GM18909 (cell line): ENCODE results near the gene GEMIN4.
A peak's percentile ranks its signal among the peaks of the same experiment; 100 is the strongest.
"Not testable (repeated sequence)": the region's sequence is repeated elsewhere in the genome, so short reads cannot be mapped to it uniquely, and the experiment has no call there.

Source experiments
- ATAC-seq: cut with Tn5 transposase; IDR thresholded peaks from one replicate; pipeline ENCODE4 v1.9.1; 2021; ENCODE audit warnings: mild to moderate bottlenecking; ENCODE audit not compliant: unreplicated experiment, poor library complexity

GEMIN4 gene

DNA sequence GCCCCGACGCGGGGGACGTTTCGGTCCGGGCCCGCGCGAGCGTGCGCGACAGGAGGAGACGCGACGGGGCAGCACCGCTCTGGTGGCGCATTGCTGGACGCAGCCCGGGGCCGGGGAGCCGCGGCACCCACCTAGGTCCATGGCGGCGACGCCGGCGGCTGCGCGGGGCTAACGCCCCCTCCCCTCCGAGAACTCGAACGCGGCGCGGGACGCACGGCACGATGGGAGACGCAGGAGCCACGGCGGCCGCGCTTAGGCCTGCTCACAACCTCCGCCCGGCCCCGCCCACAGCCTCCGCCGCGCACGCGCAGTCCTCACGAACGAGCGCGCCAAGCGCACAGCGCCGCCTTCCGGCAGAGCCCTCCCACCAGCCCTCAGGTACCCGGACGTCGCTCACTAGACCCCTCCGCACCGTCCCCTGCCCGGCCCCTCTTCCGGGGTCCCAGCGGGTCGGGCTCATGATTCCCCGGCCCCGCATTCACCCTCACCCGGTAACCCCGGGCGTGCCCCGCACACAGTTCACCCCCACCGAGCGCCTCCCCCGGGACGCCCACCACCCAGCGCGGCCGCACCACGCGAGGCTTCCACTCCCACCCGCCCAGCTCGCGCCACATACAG, at the start of gene GEMIN4:
Gene GEMIN4, minus strand, starts transcription at position 263 of the 618 bp plus-strand sequence. Its CDS starts 122 bp downstream, at position 141.
- peak; percentile 86 for ATAC-seq

DNA sequence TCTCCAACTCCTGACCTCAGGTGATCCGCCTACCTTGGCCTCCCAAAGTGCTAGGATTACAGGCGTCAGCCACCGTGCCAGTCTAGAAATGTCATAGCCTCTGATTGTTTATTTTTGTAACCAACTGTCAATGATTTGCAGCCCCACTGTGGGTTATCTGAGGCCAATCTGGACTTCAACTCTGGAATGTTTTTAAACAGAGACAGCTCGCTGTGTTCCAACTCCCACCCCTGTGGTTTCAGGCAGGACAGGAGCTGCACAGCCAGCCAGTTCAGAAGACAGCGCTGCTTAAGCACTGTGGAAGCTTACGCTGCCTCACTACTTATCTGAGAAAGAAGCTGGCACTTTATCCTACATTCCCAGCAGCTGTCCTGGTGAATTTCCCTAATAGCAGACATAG, 49.6 kb upstream of the GEMIN4 start:
- no peak for ATAC-seq

DNA sequence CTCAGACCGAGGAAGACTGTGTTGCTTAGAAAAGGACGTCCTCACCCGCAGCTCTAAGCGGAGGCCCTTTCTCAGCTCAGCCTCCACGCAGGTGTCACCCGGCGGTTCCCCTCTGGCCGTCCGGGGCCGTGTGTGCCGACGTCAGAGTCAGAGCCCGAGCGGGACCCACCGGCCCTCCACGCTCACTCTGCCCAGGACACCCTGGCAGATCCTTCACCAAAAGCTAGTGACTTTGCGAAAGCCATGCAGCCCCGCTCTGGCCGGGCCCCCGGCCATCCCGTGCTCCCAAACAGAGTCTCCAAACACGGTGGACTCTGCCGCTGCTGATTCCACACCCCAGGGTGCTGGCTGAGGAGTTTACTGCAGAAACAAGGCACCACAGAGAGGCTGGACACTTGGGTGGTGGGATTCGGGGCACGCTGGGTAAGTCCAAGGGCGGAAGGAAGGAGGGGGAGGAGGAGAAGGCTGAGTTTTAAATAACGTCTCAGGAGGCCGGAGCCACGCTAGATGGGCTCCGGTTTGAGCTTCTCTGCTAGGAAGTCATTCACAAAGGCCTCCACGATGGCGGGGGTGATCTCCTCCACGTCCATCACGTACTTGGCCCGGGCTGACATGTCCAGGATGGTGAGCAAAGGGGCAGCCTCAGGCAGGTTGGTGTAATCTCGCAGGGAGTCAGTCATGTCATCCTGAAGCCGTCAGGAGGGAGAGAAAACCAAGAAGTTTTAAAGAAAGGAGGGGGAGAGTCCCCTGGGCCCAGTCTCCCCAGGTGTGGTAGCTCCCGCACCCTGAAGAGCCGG, 48.6 kb upstream of the GEMIN4 start:
- ATAC-seq = no peak

DNA sequence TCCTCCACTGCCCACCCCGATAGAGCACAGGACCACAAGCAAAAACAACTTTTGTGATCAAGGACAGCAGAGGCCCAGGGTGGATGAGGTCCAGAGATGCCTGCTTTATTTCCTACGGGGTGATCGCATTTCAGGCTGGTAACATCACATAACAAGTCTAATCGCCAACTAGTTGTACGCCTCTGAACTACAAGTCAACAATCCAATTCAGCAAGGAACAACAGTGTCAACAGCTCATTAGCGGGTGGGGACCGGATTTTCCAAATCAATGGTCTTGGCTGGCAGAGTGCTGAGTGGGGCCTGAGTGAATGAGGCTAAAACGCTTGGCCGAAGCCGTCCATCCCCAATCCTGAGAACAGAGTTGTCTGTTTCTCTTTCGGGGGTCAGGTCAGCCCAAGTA, 47.2 kb upstream of the GEMIN4 start:
- ATAC-seq = no peak

DNA sequence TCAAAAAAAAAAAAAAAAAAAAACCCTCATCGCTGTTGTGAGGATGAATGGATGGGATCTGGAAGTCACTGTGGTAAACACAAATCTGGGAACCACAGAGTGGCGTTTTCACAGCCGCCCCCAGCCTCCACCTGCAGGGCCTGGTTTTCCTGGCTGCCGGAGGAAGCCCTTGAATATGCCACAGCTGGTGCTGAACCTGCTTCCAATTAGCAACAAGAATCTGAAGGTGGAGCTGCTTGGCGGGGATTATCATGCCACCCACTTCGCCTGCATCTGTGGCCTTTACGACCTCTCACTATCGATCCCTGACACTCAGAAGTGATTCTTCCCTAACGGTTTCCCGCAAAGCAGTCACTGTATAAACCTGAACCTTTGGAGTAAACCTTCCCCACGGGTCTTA, 46.2 kb upstream of the GEMIN4 start:
- no peak for ATAC-seq

DNA sequence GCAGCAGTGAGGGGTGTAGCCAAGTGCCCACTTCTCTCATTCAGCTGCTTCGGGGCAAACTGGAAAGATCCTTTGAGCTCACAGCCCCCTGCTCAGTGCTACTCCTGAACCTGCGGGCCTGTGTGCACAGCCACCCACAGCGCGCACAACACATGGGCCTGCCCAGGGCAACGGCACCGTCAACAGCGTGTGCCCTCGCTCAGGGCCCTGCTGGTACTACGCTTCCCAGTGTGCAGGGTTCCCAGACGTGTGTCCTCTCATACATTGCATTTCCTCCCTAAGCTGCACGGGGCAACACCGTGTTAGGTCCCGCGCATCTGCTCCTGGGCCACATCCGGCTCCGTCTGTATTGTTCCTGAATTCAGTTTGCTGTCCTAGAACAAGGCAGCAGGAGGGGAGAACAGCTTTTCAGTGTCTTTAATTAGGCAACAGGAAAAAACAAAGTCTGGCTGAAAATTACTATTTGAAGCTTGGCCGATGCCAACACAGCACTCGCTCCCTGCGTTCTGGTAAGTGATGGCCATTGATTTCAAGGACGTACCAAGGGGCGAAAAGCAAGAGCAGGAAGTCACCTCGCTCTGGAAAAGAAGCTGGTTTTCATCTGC, 45.3 kb upstream of the GEMIN4 start:
- no peak for ATAC-seq

DNA sequence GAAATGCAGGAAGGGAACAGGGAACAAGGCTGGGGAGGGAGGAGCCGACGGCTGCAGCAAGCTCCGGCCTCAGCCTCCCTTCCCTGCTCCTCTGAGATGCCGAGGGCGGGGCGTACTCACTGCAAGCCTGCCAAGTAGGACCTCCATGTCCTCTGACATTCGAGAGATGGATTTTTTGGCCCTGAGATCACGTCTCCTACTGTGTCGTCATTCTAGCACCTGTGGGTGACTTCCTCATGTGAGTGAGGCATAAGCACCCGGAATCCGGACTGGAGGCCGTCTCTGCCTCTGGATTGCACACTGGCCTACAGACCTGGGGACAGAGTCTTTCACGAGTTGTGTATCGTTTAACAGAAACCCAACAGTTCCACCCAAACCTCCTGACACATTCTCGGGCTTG, 44.5 kb upstream of the GEMIN4 start:
- ATAC-seq = no peak

DNA sequence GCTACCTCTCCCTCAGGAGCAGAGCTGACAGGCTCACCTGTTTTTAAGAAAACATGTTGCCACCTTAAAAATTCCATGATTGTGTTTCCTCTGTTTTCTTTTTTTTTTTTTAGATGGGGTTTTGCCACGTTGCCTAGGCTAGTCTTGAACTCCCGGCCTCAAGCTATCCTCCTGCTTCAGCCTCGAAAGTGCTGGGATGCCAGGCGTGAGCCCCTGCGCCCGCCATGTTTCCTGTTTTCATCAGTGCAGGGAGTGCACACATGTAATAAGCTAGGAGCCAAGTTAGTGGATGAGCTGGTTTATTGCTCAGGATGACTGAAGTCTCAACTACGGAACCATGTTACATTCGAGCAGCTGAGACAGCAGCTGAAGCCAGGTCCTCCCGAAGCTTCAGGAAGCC, 43.7 kb upstream of the GEMIN4 start:
- no peak for ATAC-seq

DNA sequence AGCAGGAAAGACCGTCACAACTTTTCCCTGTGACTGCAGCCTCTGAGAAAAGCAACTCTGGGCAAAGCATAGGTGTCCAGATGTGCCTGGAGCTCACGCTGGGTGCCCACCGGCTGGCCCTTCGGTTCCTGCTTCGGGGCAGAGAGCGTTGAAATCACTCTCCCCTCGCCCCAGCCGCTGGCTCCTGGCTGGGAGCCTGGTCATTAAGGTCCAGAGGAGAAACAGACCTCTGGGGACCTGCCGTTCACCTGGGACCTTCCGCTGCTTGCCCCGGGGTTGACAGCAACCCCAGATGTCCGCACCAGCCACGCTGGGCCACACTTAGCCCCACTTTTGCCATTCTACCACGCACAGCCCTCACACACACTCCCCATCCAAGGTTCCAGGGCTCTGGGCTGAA, 43.2 kb upstream of the GEMIN4 start:
- ATAC-seq = no peak

DNA sequence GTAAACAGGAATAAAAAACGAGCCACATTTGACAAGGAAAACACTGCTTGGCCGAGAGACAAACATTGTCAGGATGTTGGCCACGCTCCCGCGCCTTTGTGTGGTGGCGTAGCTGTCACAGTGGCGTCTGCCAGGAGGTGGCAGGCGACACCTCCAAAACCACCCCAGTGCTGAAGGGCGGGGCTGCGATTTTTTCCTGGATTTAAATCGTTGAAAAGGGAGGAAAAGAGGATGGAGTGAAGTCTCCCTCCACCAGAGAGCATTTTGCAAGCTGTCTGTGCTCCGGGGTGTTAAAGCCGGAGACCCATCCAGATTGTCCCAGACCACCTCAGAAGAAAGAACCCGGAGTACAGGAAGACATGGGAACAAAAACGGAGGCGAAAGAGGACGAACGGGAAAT, 42.8 kb upstream of the GEMIN4 start:
- no peak for ATAC-seq

DNA sequence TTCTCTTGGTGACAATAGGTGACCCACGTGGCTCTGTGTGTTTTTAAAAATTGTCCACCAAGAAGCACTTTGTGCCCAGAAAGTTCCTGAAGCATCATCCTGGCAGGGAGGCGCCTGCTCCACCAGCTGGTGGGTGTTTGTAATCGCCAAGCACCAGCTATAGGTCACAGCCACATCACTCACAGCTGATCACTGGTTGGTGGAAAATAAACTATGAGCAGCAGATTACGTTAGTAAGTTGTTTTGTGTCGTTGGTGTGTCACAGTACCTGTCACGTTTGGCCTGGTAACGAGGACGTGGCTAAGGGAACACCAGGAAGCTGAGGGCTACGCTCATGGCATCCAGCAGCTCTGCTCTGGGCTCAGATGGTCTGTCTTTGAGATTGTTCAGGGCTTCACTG, 40.2 kb upstream of the GEMIN4 start:
- ATAC-seq = no peak

DNA sequence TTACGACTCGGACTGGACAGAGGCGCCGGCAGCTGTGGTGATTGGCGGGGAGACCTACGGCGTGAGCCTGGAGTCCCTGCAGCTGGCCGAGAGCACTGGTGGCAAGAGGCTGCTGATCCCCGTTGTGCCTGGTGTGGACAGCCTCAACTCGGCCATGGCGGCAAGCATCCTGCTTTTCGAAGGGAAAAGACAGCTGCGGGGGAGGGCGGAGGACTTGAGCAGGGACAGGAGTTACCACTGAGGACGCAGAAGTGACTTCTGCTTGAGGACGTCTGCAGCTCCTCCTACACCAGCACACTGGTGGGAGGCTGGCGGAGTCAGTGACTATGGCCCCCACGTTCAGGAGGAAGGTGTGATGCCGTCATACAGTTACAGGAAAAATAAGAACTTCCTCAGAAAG, 39.8 kb upstream of the GEMIN4 start:
- no peak for ATAC-seq

DNA sequence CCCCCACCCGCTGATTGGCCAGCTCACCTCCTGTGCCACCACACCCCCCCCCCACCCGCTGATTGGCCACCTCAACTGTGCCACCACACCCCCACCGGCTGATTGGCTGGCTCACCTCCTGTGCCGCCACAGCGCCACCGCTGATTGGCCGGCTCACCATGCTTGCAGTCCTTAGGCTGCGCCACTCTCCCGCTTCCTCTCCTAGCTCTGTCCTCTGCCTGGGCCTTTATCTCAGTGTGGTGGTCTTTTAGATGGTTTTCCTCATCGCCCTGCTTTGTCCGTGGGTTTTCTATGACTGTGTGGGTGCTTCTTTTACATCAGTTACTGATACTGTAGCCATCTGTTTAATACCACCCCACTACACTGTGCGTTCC, 38.8 kb upstream of the GEMIN4 start:
- ATAC-seq = not testable (repeated sequence)

DNA sequence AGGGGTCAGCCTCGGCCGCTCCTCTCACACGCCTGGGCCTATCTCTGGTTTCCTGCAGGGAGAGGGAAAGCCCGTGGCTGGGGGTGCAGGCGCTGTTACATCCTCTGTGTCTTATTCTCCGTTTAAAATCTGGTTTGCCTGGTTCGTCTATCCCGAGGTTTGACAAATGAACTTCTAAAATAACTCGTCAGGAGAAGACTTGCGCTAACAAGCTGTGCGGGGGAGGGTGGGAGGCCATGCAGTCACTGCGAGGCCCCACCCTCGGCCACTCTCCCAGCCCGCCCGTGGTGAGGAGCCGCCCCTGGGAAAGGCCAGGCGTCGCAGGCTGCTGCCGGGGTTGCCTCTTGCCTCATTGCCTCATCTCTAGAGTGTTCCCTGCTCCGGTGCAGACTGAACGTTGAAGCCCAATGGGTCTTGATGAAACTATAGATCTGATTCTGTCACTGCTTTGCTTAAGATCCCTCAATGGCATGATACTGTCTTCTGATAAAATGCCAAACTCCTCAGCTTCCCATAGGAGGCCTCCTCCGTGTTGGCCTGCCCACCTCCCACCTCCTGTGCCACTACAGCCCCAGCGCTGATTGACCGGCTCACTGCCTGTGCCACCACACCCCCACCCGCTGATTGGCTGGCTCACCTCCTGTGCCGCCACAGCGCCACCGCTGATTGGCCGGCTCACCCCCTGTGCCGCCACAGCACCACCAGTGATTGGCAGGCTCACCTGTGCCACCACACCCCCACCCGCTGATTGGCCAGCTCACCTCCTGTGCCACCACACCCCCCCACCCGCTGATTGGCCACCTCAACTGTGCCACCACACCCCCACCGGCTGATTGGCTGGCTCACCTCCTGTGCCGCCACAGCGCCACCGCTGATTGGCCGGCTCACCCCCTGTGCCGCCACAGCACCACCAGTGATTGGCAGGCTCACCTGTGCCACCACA, 38.1 kb upstream of the GEMIN4 start:
- not testable (repeated sequence) for ATAC-seq

DNA sequence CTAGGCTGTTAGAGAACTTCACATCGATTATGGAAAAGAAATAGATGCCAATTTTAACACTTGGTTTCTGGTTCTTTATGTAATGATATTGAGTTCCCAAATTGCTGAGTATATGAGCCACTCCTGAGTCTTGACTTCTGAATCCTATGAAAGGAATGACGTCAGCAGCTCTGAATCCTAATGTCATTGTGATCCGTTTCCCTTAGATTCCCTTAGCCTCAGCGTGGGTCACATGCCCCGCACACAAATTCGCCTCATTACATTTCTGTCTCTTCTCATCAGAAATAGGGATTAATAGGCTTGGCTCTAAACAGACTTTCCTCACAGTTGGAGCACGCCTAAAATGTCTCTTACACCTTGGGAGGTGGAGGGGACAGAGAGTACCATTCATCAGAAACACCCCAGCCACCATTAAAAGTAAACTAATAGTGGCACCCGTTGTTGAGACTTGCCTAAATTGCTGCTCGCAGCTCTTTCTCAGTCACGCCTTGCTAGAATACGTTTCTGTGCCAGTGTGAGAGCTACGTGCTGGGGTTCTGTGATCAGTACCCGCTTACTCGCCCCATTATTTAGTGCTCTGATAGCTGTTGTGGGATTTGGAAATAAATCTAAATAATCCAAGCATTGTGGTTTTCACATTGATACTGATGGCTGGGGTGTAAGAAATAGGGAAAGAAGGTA, 37.2 kb upstream of the GEMIN4 start:
- ATAC-seq = no peak

DNA sequence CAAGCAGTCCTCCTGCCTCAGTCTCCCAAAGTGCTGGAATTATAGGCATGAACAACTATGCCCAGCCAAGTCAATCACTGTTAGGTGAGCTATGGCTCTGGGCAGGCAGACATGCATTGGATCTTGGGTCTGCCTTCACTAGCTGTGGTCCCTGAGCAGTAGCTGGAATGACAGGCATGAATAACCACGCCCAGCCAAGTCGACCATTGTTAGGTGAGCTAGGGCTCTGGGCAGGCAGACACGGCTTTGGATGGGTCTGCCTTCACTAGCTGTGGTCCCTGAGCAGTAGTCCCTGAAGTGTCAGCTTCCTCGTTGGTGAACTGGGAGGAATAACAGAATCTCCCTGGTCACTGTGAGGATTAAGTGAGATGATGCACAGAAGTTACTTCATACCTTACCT, 36.5 kb upstream of the GEMIN4 start:
- ATAC-seq = no peak

DNA sequence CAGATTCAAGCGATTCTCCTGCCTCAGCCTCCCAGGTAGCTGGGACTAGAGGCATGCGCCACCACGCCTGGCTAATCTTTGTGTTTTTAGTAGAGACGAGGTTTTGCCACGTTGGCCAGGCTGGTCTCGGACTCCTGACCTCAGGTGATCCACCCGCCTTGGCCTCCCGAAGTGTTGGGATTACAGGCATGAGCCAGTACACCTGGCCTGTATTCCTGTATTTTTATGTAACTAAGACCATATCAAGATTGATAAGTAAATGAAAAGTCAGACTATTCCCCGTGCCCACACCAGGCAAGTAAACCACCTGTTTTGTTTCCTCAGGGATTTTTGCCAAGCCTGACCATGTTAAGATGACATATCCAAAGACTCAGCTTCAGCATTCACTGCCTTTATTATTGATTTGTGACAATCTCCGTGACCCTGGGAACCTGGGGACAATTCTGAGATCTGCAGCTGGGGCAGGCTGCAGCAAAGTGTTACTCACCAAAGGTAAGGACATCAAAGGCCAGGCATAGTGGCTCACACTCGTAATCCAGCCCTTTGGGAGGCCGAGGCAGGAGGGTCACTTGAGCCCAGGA, 35.7 kb upstream of the GEMIN4 start:
- ATAC-seq = no peak

DNA sequence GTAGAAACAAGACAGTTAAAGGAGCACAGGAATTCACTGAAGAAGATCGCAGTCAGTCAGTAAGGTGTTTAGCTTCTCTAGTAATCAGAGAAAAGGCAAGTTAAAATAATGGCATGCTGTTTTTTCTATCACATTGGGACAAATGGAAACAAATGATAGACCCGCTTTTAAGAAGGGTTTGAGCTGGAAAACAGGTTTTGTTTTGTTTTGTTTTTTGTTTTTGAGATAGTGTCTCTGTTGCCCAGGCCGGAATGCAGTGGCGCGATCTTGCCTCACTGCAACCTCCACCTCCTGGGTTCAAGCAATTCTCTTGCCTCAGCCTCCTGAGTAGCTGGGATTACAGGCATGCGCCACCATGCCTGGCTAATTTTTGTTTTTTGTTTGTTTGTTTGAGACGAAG, 33.8 kb upstream of the GEMIN4 start:
- ATAC-seq = not testable (repeated sequence)

DNA sequence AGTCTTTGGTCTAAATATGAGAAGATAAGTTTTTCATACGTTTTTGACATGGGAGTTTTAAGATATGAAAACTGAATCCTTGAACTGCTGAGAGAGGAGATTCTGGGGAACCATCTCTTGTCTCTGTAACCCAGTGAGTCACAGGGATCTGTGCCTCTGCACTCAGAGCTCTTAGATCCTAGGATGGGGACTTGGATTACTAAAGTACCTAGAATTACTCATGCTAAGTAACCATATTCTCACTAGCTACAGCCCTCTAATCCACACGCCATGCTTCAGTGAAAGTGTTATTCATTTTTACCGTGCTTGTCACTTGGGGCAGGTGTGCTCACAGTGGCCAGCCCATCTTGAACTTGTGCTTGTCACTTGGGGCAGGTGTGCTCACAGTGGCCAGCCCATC, 32.1 kb upstream of the GEMIN4 start:
- no peak for ATAC-seq
